GM12864 (cell line): ENCODE results near the gene EIF5A2.
"Not testable (repeated sequence)": the region's sequence is repeated elsewhere in the genome, so short reads cannot be mapped to it uniquely, and the experiment has no call there.

Experiments
- DNase-seq: peaks from one replicate; pipeline ENCODE4 v3.0.0-alpha.2; 2011; ENCODE audit warnings: low read depth
- H3K4me3 ChIP-seq: 2 replicates; pipeline ENCODE4 v1.5.1; 2011; ENCODE audit warnings: mild to moderate bottlenecking, low read depth, low read length, control low read depth
- CTCF ChIP-seq: IDR thresholded peaks from 2 replicates; pipeline ENCODE4 v1.5.1; 2011; ENCODE audit warnings: low read depth, mild to moderate bottlenecking, moderate library complexity, low read length, control low read depth, inconsistent platforms; ENCODE audit errors: missing control alignments

EIF5A2 gene

DNA sequence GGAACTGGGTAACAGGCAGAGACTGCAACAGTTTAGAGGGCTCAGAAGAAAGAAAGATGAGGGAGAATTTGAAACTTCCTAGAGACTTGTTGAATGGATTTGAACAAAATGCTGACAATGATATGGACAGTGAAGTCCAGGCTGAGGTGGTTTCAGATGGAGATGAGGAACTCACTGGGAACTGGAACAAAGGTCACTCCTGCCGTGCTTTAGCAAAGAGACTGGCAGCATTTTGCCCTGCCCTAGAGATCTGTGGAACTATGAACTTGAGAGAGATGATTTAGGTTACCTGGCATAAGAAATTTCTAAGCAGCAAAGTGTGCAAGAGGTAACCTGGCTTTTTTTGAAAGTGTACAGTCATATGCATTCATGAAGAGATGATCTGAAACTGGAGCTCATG, 11.7 kb downstream of the EIF5A2 start:
- no peak for DNase-seq
- TF ChIP-seq CTCF, result no peak
- no peak overlapping the region for H3K4me3 ChIP-seq

DNA sequence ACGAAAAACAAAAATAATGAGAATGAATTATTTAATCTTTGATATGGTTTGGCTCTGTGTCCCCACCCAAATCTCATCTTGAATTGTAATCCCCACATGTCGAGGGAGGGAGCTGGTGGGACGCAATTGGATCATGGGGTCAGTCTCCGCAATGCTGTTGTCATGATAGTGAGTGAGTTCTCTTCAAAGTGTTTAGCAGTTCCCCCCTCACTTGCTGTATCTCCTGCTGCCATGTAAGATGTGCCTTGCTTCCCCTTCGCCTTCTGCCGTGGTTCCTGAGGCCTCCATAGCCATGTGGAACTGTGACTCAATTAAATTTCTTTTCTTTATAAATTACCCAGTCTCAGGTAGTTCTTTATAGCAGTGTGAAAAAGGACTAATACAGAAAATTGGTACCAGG, 12.1 kb downstream of the EIF5A2 start:
- H3K4me3 ChIP-seq, DNase-seq: not testable (repeated sequence)

GRCh38 chr3:170893895-170894294, 14.5 kb downstream of the EIF5A2 start:
- TF ChIP-seq CTCF, result no peak
- H3K4me3 ChIP-seq, result no peak overlapping the region
- no peak for DNase-seq

GRCh38 chr3:170889630-170890029, 18.8 kb downstream of the EIF5A2 start:
- no peak for DNase-seq
- no peak overlapping the region for H3K4me3 ChIP-seq
- no peak for TF ChIP-seq CTCF

DNA sequence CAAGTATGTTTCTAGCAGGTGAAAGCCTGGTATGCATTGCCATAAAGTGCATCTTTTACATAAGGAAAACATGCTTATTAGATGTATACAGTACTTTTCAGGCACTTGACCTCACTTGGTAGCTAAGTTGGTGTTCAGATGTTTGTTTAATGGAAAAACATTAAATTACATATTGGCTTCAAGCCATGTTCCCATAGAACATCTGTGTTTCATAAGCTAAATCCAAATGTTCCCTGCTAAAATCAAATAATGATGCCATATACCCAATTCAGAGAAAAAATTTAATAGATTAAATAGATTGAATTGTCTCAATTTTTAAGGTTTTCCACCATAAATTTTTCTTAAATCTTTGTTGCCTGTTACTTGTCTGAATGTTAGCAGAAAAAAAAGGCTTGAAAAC, 19.3 kb downstream of the EIF5A2 start:
- no peak overlapping the region for H3K4me3 ChIP-seq
- DNase-seq, result no peak
- TF ChIP-seq CTCF, result no peak

DNA sequence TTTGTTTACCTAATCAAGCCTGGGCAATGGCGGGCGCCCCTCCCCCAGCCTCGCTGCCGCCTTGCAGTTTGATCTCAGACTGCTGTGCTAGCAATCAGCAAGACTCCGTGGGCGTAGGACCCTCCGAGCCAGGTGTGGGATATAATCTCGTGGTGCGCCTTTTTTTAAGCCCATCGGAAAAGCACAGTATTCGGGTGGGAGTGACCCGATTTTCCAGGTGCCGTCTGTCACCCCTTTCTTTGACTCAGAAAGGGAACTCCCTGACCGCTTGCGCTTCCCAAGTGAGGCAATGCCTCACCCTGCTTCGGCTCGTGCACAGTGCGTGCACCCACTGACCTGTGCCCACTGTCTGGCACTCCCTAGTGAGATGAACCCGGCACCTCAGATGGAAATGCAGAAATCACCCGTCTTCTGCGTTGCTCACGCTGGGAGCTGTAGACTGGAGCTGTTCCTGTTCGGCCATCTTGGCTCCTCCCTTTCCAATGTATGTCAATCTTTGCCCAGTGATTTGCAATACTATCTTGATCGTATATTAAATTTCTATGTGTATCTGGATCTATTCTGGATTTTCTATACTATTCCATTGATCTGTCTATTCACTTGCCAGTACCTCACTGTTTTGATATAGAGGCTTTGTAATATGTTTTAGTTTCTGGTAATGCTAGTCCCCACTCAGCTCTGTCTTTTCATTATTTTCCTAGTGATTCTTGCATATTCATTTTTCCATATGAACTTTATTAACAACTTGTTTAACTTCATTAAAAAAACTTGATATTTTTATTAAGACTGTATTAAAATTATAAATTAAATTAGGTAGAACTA, 24.1 kb downstream of the EIF5A2 start:
- peak overlapping the region; percentile 8 for H3K4me3 ChIP-seq
- not testable (repeated sequence) for DNase-seq

GRCh38 chr3:170878688-170879087, 29.7 kb downstream of the EIF5A2 start:
- DNase-seq, H3K4me3 ChIP-seq: not testable (repeated sequence)

- not testable (repeated sequence) for H3K4me3 ChIP-seq, DNase-seq
Observed at GRCh38 chr3:170877311-170877710, 31.1 kb downstream of the EIF5A2 start.

DNA sequence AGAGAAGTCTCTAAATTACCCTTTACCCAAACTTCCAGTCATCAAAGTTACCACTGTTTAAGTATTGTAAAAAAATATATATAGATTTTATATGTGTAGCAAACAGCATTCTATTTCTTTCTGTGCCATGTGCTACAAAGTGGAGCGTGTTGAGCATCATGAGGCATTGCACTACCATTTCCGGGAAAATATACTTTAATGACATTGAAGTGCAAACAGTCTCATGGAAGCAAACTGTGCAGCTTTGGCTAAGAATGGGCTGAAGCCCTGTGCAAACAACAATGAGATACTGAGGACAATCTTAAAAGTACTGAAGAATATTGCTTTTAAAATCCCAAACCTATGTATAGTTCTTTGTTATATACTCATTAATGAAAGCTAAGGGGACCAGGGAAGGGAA, 31.9 kb downstream of the EIF5A2 start:
- no peak for TF ChIP-seq CTCF
- H3K4me3 ChIP-seq, result no peak overlapping the region
- DNase-seq, result no peak
